SK-N-SH treated with all-trans-retinoic acid at 6 μM for 48 hours (cell line): ENCODE measurements around the gene IDH3B.

Experiments used
- ATAC-seq: fragments of 200-7000 bp; cut with Tn5 transposase; 3 replicates; pipeline ENCODE4 v1.9.1; 2020; ENCODE audit warnings: mild to moderate bottlenecking, moderate library complexity
- BACH2 ChIP-seq: fragments of 250-450 bp; sonication (Bioruptor Pico); IDR thresholded peaks from 2 replicates; pipeline ENCODE4 v1.9.0; 2021; ENCODE audit warnings: mild to moderate bottlenecking, borderline replicate concordance
- CSDC2 ChIP-seq: fragments of 250-450 bp; sonication (Bioruptor Pico); IDR thresholded peaks from 2 replicates; pipeline ENCODE4 v1.5.0; 2020; ENCODE audit warnings: mild to moderate bottlenecking, moderate library complexity
- ESRRG ChIP-seq: fragments of 250-450 bp; sonication (Bioruptor Pico); IDR thresholded peaks from 2 replicates; pipeline ENCODE4 v1.6.1; 2021; ENCODE audit warnings: mild to moderate bottlenecking
- ISL1 ChIP-seq: fragments of 250-450 bp; sonication (Bioruptor Pico); IDR thresholded peaks from 2 replicates; pipeline ENCODE4 v2.1.2; 2022; ENCODE audit warnings: mild to moderate bottlenecking, moderate library complexity
- PPARA ChIP-seq: fragments of 250-450 bp; sonication (Bioruptor Pico); IDR thresholded peaks from 2 replicates; pipeline ENCODE4 v1.5.0; 2020; ENCODE audit warnings: mild to moderate bottlenecking, borderline replicate concordance
- RARB ChIP-seq: fragments of 250-450 bp; sonication (Bioruptor Pico); IDR thresholded peaks from 2 replicates; pipeline ENCODE4 v1.8.0; 2021; ENCODE audit warnings: mild to moderate bottlenecking, moderate library complexity
- SNAI2 ChIP-seq: fragments of 250-450 bp; sonication (Bioruptor Pico); IDR thresholded peaks from 2 replicates; pipeline ENCODE4 v1.5.0; 2020; ENCODE audit warnings: mild to moderate bottlenecking, moderate library complexity
- TCF4 ChIP-seq: fragments of 250-450 bp; sonication (Bioruptor Pico); IDR thresholded peaks from 2 replicates; pipeline ENCODE4 v1.8.0; 2021; ENCODE audit warnings: mild to moderate bottlenecking, moderate library complexity, borderline replicate concordance
- TOX ChIP-seq: fragments of 250-450 bp; sonication (Bioruptor Pico); IDR thresholded peaks from 2 replicates; pipeline ENCODE4 v1.8.0; 2021; ENCODE audit warnings: mild to moderate bottlenecking, moderate library complexity, borderline replicate concordance
- ZC3H10 ChIP-seq: fragments of 250-450 bp; sonication (Bioruptor Pico); IDR thresholded peaks from 2 replicates; pipeline ENCODE4 v1.5.1; 2021; ENCODE audit warnings: mild to moderate bottlenecking, moderate library complexity
- ZFP3 ChIP-seq: fragments of 250-450 bp; sonication (Bioruptor Pico); IDR thresholded peaks from 2 replicates; pipeline ENCODE4 v1.5.0; 2020; ENCODE audit warnings: mild to moderate bottlenecking, moderate library complexity
- ZFP30 ChIP-seq: fragments of 450-650 bp; formaldehyde crosslinking; IDR thresholded peaks from 2 replicates; pipeline ENCODE4 v1.5.0; 2022; ENCODE audit warnings: mild to moderate bottlenecking, moderate library complexity
- ZNF565 ChIP-seq: fragments of 450-650 bp; formaldehyde crosslinking; conservative IDR thresholded peaks from 2 replicates; pipeline ENCODE4 v1.5.0; 2020; ENCODE audit warnings: low read depth, mild to moderate bottlenecking, moderate library complexity
- ZNF70 ChIP-seq: fragments of 450-650 bp; formaldehyde crosslinking; IDR thresholded peaks from 2 replicates; pipeline ENCODE4 v1.5.0; 2020; ENCODE audit warnings: mild to moderate bottlenecking, moderate library complexity
- ZNF8 ChIP-seq: fragments of 450-650 bp; formaldehyde crosslinking; IDR thresholded peaks from 2 replicates; pipeline ENCODE4 v1.5.0; 2020; ENCODE audit warnings: mild to moderate bottlenecking, moderate library complexity
- TF ChIP-seq, protein P1 (sequence below): fragments of 250-450 bp; sonication (Bioruptor Pico); IDR thresholded peaks from 2 replicates; pipeline ENCODE4 v1.5.1; 2020; ENCODE audit warnings: low read depth, mild to moderate bottlenecking, moderate library complexity
- TF ChIP-seq, protein P2 (sequence below): fragments of 250-450 bp; sonication (Bioruptor Pico); IDR thresholded peaks from 2 replicates; pipeline ENCODE4 v1.5.1; 2021; ENCODE audit warnings: mild to moderate bottlenecking, moderate library complexity
- TF ChIP-seq, protein P3 (sequence below): fragments of 250-450 bp; sonication (Bioruptor Pico); IDR thresholded peaks from 2 replicates; pipeline ENCODE4 v1.8.0; 2021; ENCODE audit warnings: low read depth, mild to moderate bottlenecking, moderate library complexity, borderline replicate concordance
- TF ChIP-seq, protein P4 (sequence below): fragments of 250-450 bp; sonication (Bioruptor Pico); IDR thresholded peaks from 2 replicates; pipeline ENCODE4 v1.8.0; 2020; ENCODE audit warnings: mild to moderate bottlenecking, moderate library complexity, borderline replicate concordance
- TF ChIP-seq, protein P5 (sequence below): fragments of 250-450 bp; sonication (Bioruptor Pico); IDR thresholded peaks from 2 replicates; pipeline ENCODE4 v1.5.0; 2020; ENCODE audit warnings: mild to moderate bottlenecking, moderate library complexity

IDH3B gene

DNA sequence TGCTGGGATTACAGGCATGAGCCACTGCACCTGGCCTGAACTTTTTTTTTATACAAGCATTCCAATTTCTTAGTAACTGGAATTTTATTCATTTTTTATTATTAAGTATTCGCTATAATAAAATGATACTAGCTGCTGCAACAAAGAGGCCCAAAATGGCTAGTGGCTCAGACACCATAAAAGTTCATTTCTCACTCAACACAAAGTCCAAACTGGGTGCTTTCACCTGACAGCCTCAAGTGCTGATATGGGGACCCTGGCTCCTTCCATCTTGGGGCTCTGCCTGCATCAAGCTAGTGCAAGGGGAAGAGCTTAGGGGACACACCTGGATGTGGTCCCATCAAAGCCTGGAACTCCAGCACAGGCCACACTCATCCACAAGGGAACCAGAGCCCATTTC lies 23.8 kb downstream of the IDH3B start:
- TF ChIP-seq ISL1 (CRISPR knock-in tag) (no peak), SNAI2 (CRISPR knock-in tag) (no peak), ZFP30 (CRISPR knock-in tag) (no peak)
- TF ChIP-seq, all 23 proteins: peak for 0
- ATAC-seq: no peak

DNA sequence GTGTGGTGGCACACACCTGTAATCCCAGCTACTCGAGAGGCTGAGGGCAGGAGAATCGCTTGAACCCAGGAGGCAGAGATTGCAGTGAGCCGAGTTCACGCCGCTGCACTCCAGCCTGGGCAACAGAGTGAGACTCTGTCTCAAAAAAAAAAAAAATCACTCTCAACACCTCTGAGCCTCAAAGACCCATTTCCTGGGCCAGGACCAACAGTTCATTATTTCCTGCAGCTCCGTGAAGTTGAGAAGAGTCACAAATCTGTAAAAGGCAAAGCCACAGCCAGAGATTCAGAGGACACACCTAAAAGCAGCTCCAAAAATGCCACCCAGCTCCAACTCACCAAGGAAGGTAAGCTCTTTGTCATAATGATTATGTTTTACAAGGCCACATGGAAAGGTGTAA lies 26.8 kb downstream of the IDH3B start:
- TF ChIP-seq ZC3H10 (CRISPR knock-in tag): no peak
- TF ChIP-seq ZFP3 (CRISPR knock-in tag): no peak
- no peak for TF ChIP-seq TOX
- no peak for TF ChIP-seq ZNF8 (CRISPR knock-in tag)
- no peak for TF ChIP-seq ZFP30 (CRISPR knock-in tag)
- TF ChIP-seq, protein P1, sequence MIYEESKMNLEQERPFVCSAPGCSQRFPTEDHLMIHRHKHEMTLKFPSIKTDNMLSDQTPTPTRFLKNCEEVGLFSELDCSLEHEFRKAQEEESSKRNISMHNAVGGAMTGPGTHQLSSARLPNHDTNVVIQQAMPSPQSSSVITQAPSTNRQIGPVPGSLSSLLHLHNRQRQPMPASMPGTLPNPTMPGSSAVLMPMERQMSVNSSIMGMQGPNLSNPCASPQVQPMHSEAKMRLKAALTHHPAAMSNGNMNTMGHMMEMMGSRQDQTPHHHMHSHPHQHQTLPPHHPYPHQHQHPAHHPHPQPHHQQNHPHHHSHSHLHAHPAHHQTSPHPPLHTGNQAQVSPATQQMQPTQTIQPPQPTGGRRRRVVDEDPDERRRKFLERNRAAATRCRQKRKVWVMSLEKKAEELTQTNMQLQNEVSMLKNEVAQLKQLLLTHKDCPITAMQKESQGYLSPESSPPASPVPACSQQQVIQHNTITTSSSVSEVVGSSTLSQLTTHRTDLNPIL (CRISPR knock-in tag): no peak
- TF ChIP-seq, all 23 proteins: peak for 0
- ATAC-seq: no peak

DNA sequence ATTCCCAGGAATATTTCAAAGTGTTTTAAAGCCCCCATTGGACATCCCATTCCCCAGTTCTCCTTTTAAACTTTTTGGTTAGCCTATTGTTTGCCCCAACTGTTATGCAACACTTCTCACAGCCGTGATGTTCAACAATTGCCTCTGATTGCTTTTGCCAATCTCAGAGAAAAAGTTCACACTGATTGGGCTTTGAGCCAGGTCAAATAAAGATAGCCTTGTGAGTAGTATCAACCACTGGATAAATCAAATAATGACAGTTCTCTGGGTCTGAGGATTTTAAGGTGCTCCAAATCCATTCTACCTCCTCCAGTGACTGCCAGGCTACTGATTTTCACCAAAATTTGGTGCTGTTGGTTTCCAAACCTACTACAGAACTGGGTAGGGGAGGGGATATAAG lies 30.6 kb downstream of the IDH3B start:
- no peak for TF ChIP-seq TCF4 (CRISPR knock-in tag)
- TF ChIP-seq PPARA: no peak
- TF ChIP-seq ZFP30 (CRISPR knock-in tag): no peak
- TF ChIP-seq, protein P1 (CRISPR knock-in tag): no peak
- no peak for TF ChIP-seq BACH2
- TF ChIP-seq ESRRG (CRISPR knock-in tag): no peak
- no peak for TF ChIP-seq ZFP3 (CRISPR knock-in tag)
- no peak for TF ChIP-seq RARB (CRISPR knock-in tag)
- TF ChIP-seq, protein P2, sequence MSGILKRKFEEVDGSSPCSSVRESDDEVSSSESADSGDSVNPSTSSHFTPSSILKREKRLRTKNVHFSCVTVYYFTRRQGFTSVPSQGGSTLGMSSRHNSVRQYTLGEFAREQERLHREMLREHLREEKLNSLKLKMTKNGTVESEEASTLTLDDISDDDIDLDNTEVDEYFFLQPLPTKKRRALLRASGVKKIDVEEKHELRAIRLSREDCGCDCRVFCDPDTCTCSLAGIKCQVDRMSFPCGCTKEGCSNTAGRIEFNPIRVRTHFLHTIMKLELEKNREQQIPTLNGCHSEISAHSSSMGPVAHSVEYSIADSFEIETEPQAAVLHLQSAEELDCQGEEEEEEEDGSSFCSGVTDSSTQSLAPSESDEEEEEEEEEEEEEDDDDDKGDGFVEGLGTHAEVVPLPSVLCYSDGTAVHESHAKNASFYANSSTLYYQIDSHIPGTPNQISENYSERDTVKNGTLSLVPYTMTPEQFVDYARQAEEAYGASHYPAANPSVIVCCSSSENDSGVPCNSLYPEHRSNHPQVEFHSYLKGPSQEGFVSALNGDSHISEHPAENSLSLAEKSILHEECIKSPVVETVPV (CRISPR knock-in tag): no peak
- no peak for TF ChIP-seq ZNF565
- no peak for TF ChIP-seq TOX
- ATAC-seq: no peak

DNA sequence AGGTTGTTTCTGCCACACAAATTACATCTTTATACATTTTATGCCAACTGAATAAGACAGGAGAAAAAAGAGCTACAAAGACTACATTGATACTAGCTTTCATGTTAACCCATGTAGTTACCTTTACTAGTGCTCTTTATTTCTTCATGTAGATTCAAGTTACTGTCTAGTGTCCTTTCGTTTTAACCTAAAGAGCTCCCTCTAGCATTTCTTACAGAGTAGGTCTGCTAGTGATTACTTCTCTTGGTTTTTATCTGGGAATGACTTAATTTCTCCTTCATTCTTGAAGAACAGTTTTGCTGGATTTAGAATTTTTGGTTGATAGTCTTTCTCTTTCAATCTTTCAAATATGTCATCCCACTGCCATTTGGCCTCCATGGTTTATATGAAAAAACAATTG lies 32.8 kb downstream of the IDH3B start:
- no peak for ATAC-seq
- no peak for TF ChIP-seq ESRRG (CRISPR knock-in tag)
- no peak for TF ChIP-seq TCF4 (CRISPR knock-in tag)
- TF ChIP-seq, protein P1 (CRISPR knock-in tag): no peak
- TF ChIP-seq RARB (CRISPR knock-in tag): no peak
- TF ChIP-seq, protein P3, sequence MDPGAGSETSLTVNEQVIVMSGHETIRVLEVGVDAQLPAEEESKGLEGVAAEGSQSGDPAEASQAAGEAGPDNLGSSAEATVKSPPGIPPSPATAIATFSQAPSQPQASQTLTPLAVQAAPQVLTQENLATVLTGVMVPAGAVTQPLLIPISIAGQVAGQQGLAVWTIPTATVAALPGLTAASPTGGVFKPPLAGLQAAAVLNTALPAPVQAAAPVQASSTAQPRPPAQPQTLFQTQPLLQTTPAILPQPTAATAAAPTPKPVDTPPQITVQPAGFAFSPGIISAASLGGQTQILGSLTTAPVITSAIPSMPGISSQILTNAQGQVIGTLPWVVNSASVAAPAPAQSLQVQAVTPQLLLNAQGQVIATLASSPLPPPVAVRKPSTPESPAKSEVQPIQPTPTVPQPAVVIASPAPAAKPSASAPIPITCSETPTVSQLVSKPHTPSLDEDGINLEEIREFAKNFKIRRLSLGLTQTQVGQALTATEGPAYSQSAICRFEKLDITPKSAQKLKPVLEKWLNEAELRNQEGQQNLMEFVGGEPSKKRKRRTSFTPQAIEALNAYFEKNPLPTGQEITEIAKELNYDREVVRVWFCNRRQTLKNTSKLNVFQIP (CRISPR knock-in tag): no peak
- TF ChIP-seq CSDC2 (CRISPR knock-in tag): no peak
- TF ChIP-seq ZNF565: no peak
- TF ChIP-seq ZFP30 (CRISPR knock-in tag): no peak
- TF ChIP-seq BACH2: no peak
- no peak for TF ChIP-seq SNAI2 (CRISPR knock-in tag)

DNA sequence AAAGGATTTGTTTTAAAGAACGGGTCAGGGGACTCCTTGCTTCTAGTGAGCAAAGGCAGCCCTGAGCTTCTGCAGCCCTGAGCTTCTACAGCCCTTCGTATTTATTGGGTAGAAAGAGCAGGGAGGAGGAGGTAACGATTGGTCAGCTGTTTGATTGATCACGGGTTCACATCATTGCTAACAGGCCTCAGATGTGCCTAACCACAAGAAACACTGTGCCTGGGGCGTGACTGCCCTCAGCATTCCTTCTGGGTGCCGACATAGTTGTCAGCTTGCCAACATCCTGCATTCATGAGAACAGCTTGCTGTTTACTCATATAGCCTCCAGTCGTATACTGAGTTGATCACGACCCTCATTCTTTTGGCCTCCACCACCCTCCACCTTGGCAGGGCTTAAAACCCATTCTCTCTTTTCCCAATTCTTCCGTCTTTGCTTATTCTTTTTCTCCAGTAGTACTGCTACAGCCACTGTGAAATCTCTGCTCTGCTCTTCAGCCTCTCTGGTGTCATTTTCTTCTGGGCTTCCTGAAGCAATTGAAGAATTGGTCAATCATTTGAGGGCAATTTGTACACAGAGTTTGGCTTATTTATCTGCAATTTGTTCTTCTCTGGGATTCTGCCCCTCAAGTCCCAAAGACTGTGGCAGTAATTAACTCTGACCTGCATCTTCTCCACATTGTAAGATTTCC lies 37.0 kb downstream of the IDH3B start:
- no peak; the same call in 2 of the 3 replicates for ATAC-seq
- TF ChIP-seq ZNF70 (CRISPR knock-in tag) (no peak), TOX (no peak), SNAI2 (CRISPR knock-in tag) (no peak), ZNF565 (no peak), BACH2 (no peak), RARB (CRISPR knock-in tag) (no peak)
- TF ChIP-seq, protein P4, sequence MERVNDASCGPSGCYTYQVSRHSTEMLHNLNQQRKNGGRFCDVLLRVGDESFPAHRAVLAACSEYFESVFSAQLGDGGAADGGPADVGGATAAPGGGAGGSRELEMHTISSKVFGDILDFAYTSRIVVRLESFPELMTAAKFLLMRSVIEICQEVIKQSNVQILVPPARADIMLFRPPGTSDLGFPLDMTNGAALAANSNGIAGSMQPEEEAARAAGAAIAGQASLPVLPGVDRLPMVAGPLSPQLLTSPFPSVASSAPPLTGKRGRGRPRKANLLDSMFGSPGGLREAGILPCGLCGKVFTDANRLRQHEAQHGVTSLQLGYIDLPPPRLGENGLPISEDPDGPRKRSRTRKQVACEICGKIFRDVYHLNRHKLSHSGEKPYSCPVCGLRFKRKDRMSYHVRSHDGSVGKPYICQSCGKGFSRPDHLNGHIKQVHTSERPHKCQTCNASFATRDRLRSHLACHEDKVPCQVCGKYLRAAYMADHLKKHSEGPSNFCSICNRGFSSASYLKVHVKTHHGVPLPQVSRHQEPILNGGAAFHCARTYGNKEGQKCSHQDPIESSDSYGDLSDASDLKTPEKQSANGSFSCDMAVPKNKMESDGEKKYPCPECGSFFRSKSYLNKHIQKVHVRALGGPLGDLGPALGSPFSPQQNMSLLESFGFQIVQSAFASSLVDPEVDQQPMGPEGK: no peak
- TF ChIP-seq, protein P5, sequence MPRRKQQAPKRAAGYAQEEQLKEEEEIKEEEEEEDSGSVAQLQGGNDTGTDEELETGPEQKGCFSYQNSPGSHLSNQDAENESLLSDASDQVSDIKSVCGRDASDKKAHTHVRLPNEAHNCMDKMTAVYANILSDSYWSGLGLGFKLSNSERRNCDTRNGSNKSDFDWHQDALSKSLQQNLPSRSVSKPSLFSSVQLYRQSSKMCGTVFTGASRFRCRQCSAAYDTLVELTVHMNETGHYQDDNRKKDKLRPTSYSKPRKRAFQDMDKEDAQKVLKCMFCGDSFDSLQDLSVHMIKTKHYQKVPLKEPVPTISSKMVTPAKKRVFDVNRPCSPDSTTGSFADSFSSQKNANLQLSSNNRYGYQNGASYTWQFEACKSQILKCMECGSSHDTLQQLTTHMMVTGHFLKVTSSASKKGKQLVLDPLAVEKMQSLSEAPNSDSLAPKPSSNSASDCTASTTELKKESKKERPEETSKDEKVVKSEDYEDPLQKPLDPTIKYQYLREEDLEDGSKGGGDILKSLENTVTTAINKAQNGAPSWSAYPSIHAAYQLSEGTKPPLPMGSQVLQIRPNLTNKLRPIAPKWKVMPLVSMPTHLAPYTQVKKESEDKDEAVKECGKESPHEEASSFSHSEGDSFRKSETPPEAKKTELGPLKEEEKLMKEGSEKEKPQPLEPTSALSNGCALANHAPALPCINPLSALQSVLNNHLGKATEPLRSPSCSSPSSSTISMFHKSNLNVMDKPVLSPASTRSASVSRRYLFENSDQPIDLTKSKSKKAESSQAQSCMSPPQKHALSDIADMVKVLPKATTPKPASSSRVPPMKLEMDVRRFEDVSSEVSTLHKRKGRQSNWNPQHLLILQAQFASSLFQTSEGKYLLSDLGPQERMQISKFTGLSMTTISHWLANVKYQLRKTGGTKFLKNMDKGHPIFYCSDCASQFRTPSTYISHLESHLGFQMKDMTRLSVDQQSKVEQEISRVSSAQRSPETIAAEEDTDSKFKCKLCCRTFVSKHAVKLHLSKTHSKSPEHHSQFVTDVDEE (CRISPR knock-in tag): no peak
